ENCODE results near the gene HELZ. TPM values are rescaled to one million over a fixed set of nuclear protein-coding genes. Genes with fewer than 3 reads are reported as not detected.

HELZ gene
- total and polyA plus RNA-seq, 2 donors (not counting 3 experiments of a cell fraction or from before 2014, with no cell fraction given) = 8.0 to 47.3 TPM

DNA sequence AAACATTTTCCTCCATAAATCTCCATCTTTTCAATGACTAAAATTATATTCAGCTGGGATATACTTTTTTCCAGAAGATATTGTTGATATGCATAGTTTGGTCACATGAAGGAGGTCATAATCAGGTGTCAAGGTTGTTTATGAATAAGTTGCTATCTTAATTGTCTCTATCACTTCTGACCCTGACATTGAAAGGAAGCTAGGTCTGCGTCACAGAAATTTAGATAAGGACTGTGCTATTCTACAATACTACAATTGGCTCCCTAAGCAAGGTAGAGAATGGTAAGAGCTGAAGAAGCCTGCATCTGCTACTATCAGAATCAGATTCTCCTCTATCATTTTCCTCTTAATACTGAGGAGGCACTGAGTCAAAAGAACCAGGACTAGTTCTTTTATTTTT is 133.2 kb downstream of the HELZ start:
- BruUV-seq (replicated peaks) = no TSS peak
- Histone ChIP-seq H4K20me1 (replicated peaks; ENCODE audit: control insufficient read depth, extremely low read depth, insufficient read depth, low read length) (no peaks in the 10 kb centered on the region), H3K4me1 (ENCODE audit: control insufficient read depth, extremely low read depth, insufficient read depth, low read length) (no peaks in the 10 kb centered on the region), H3K36me3 (ENCODE audit: control insufficient read depth in 2 of 2, extremely low read depth in 1 of 2, insufficient read depth in 2 of 2, low read length in 2 of 2) (peaks cover 15% of the 10 kb centered on the region in 2 experiments), H3K27me3 (ENCODE audit: control insufficient read depth in 2 of 2, insufficient read depth in 2 of 2, low read length in 2 of 2) (no peaks in the 10 kb centered on the region), H3K9ac (replicated peaks; ENCODE audit: extremely low read depth, insufficient read depth, low read length) (no peak overlapping the region), H3K4me2 (ENCODE audit: insufficient read depth, low read length) (no peak overlapping the region), H3K9me3 (replicated peaks; ENCODE audit: control insufficient read depth, insufficient read depth, low read length) (no peaks in the 10 kb centered on the region), H3K79me2 (ENCODE audit: control insufficient read depth, insufficient read depth, low read length) (no peaks in the 10 kb centered on the region), H3K4me3 (replicated peaks in 1 of 3; ENCODE audit: insufficient read depth in 1 of 3, low read depth in 1 of 3, low read length in 3 of 3) (no peak overlapping the region), H2AFZ (ENCODE audit: low read depth, low read length) (no peak overlapping the region), H3K27ac (ENCODE audit: insufficient read depth, low read depth, low read length) (no peak overlapping the region), H3K9me1 (replicated peaks; ENCODE audit: control insufficient read depth, extremely low read depth, insufficient read depth, low read length) (no peaks in the 10 kb centered on the region)
- peak; percentile 18 for DNase-seq (ENCODE audit: low read depth, low spot score)
- ChIA-PET POLR2A (no interaction called here), CTCF (interaction anchor here (0.8 to 1.2 kb wide), 3 partner anchors 15 to 43 kb away, joined by 3 to 4 read pairs (median 3); no protein-coding TSS in a partner anchor)
- intact Hi-C loops (cut with micrococcal nuclease) = loop anchor here (10.0 kb wide), 1 partner anchor 173 kb away; no protein-coding TSS in a partner anchor
- dilution Hi-C loops (cut with MboI; ENCODE audit: extremely low pct_ligation_motif_present, low sequenced_read_pairs) = no loop called here
- FAIRE-seq = no peak
- TF ChIP-seq EZH2 (IDR thresholded peaks at IDR 0.05; ENCODE audit: borderline replicate concordance, low read depth, low read length, severe bottlenecking) (no peak), POLR2AphosphoS5 (IDR thresholded peaks at IDR 0.05; ENCODE audit: insufficient read depth, low read depth, low read length) (no peak), POLR2A (IDR thresholded peaks at IDR 0.05; ENCODE audit: low read depth, low read length) (no peak), GATA2 (IDR thresholded peaks at IDR 0.05; ENCODE audit: insufficient read depth, insufficient read length, low read depth, low read length) (no peak)
- TF ChIP-seq, protein P1, sequence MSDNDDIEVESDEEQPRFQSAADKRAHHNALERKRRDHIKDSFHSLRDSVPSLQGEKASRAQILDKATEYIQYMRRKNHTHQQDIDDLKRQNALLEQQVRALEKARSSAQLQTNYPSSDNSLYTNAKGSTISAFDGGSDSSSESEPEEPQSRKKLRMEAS (IDR thresholded peaks at IDR 0.05; ENCODE audit: insufficient read depth, insufficient read length) = no peak
- TF ChIP-seq, protein P2, sequence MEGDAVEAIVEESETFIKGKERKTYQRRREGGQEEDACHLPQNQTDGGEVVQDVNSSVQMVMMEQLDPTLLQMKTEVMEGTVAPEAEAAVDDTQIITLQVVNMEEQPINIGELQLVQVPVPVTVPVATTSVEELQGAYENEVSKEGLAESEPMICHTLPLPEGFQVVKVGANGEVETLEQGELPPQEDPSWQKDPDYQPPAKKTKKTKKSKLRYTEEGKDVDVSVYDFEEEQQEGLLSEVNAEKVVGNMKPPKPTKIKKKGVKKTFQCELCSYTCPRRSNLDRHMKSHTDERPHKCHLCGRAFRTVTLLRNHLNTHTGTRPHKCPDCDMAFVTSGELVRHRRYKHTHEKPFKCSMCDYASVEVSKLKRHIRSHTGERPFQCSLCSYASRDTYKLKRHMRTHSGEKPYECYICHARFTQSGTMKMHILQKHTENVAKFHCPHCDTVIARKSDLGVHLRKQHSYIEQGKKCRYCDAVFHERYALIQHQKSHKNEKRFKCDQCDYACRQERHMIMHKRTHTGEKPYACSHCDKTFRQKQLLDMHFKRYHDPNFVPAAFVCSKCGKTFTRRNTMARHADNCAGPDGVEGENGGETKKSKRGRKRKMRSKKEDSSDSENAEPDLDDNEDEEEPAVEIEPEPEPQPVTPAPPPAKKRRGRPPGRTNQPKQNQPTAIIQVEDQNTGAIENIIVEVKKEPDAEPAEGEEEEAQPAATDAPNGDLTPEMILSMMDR (IDR thresholded peaks at IDR 0.05; ENCODE audit: extremely low read depth in 1 of 2, insufficient read depth in 1 of 2, low read depth in 1 of 2, low read length in 2 of 2) = no peak
